ENCODE data around the gene DPP6.

GRCh38 chr7:154871507-154871906 lies 819.3 kb downstream of the DPP6 start:
- TF ChIP-seq, protein P1, sequence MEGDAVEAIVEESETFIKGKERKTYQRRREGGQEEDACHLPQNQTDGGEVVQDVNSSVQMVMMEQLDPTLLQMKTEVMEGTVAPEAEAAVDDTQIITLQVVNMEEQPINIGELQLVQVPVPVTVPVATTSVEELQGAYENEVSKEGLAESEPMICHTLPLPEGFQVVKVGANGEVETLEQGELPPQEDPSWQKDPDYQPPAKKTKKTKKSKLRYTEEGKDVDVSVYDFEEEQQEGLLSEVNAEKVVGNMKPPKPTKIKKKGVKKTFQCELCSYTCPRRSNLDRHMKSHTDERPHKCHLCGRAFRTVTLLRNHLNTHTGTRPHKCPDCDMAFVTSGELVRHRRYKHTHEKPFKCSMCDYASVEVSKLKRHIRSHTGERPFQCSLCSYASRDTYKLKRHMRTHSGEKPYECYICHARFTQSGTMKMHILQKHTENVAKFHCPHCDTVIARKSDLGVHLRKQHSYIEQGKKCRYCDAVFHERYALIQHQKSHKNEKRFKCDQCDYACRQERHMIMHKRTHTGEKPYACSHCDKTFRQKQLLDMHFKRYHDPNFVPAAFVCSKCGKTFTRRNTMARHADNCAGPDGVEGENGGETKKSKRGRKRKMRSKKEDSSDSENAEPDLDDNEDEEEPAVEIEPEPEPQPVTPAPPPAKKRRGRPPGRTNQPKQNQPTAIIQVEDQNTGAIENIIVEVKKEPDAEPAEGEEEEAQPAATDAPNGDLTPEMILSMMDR (IDR thresholded peaks at IDR 0.05) = no peak
- TF ChIP-seq POLR2AphosphoS5 (IDR thresholded peaks at IDR 0.05) = no peak
- TF ChIP-seq POLR2A (IDR thresholded peaks at IDR 0.05) = no peak
